Urinary bladder (tissue), 4 donors: ENCODE data around the gene HKDC1. TPM values are rescaled to one million over a fixed set of nuclear protein-coding genes. Genes with fewer than 3 reads are reported as not detected.
A peak's percentile ranks its signal among the peaks of the same experiment; 100 is the strongest.
"Not testable (repeated sequence)": the region's sequence is repeated elsewhere in the genome, so short reads cannot be mapped to it uniquely, and the experiment has no call there.

Experiments
- DNase-seq: peaks from one replicate; pipeline ENCODE4 v3.0.0-alpha.2; 2015; ENCODE audit errors: extremely low spot score
- H3K27ac ChIP-seq: one replicate; pipeline ENCODE4 v1.5.1; 2013; ENCODE audit warnings: low read depth, mild to moderate bottlenecking, moderate library complexity
- H3K36me3 ChIP-seq: one replicate; pipeline ENCODE4 v1.6.1; 2013; ENCODE audit warnings: mild to moderate bottlenecking, moderate library complexity; ENCODE audit not compliant: insufficient read depth
- H3K4me1 ChIP-seq: one replicate; pipeline ENCODE4 v1.6.1; 2013; ENCODE audit warnings: mild to moderate bottlenecking, moderate library complexity; ENCODE audit not compliant: insufficient read depth
- H3K4me3 ChIP-seq: one replicate; pipeline ENCODE4 v1.5.1; 2013; ENCODE audit warnings: low read depth, low read length
- WGBS: extraction: QIAGEN DNeasy Blood & Tissue Kit; methylation state at CpG from one replicate; pipeline ENCODE4 v1.1.7; 2013; 5-methylcytosine and 5-hydroxymethylcytosine counted together
- polyA plus RNA-seq: library from polyadenylated mRNA; stranded (reverse); fragments of 200-250 nt; gene quantifications from one replicate; pipeline ENCODE4 v1.2.3, GENCODE V29; 2013
- total RNA-seq: library from RNA; depleted of rRNA; stranded (reverse); fragments of >200 nt; gene quantifications from one replicate; pipeline ENCODE4 v1.2.3, GENCODE V29; 2014
- donor health status: healthy with polysubstance abuse.
- donor health status: healthy.

The HKDC1 gene, protein sequence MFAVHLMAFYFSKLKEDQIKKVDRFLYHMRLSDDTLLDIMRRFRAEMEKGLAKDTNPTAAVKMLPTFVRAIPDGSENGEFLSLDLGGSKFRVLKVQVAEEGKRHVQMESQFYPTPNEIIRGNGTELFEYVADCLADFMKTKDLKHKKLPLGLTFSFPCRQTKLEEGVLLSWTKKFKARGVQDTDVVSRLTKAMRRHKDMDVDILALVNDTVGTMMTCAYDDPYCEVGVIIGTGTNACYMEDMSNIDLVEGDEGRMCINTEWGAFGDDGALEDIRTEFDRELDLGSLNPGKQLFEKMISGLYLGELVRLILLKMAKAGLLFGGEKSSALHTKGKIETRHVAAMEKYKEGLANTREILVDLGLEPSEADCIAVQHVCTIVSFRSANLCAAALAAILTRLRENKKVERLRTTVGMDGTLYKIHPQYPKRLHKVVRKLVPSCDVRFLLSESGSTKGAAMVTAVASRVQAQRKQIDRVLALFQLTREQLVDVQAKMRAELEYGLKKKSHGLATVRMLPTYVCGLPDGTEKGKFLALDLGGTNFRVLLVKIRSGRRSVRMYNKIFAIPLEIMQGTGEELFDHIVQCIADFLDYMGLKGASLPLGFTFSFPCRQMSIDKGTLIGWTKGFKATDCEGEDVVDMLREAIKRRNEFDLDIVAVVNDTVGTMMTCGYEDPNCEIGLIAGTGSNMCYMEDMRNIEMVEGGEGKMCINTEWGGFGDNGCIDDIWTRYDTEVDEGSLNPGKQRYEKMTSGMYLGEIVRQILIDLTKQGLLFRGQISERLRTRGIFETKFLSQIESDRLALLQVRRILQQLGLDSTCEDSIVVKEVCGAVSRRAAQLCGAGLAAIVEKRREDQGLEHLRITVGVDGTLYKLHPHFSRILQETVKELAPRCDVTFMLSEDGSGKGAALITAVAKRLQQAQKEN
- not detected for total RNA-seq
- 0.28 TPM for polyA plus RNA-seq

DNA sequence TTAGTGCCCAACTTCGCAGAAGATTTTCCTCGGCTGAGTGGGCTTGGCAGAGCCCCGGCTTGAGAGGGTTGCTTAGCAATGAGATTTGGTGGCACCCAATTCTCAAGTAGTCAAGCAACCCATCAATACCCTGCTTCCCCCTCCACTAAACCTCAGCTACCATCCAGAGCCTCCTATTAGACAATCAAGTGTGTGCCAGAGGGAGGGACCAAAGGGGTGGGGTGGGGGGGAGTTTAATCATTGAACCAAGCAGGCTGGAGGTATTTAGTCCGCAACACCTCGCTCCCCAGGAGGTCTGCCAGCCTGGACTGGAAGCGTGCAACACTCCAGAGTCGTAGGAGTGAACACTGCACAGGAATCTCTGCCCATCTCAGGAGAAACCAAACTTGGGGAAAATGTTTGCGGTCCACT is at the start of gene HKDC1:
Gene HKDC1, plus strand, starts transcription at position 292 of the 411 bp plus-strand sequence. Its CDS starts 104 bp downstream, at position 396.
- H3K4me1 ChIP-seq = no peaks in the 10 kb centered on the region
- H3K36me3 ChIP-seq = no peaks in the 10 kb centered on the region
- no peak within 1 kb of the TSS for H3K4me3 ChIP-seq
- no peak within 1 kb of the TSS for H3K27ac ChIP-seq
- WGBS = 79% methylated on average over 8 of the region's 8 CpGs
- no peak for DNase-seq

DNA sequence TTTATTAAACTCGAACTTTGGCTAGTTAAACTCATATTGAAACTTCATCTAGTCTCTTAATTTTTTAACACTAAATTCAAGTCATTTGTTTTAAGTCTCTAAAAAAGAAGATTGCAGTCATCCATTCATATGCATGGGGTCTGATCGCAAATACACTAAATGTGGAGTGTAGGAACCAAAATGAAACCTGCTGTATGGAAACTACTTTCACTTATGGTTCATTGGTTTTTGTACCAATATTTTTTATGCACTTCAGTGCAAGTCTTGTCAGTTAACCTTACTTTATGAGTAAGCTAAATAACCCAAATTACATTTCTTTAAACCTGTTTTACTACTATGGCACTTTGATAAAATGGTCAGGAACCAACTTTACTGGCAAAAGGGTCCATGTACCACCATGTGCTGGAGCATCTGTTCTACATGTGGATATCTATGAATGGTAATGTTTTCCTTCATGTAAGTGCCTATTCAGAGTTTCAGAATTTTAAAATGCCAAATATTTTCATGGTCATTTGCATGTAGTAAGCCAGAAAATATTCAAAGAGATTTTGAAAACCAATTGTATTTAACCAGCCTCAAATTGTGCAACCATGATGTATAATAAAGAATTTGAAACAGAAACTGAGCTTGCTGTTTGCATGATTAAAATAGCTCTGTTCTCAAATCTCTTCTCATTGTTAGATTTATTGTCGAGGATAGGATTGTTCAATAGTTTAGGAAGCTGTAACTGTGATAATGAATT is 47.7 kb upstream of the HKDC1 start:
- Histone ChIP-seq H3K36me3 (peaks cover 2% of the 10 kb centered on the region), H3K27ac (no peak overlapping the region), H3K4me3 (no peak overlapping the region), H3K4me1 (no peaks in the 10 kb centered on the region)
- WGBS = 87% methylated on average over 3 of the region's 3 CpGs
- DNase-seq = no peak

DNA sequence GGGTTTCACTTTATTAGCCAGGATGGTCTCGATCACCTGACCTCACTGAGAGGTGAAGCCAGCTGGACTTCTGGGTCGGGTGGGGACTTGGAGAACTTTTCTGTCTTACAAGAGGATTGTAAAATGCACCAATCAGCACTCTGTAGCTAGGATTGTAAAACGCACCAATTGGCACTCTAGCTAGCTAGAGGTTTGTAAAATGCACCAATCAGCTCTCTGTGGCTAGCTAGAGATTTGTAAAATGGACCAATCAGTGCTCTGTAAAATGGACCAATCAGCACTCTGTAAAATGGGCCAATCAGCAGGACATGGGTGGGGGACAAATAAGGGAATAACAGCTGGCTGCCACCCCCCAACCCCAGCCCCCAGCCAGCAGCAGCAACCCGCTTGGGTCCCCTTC is 44.8 kb upstream of the HKDC1 start:
- not testable (repeated sequence) for H3K4me3 ChIP-seq, DNase-seq, H3K36me3 ChIP-seq, H3K27ac ChIP-seq, H3K4me1 ChIP-seq
- WGBS = 70% methylated on average over 4 of the region's 4 CpGs

DNA sequence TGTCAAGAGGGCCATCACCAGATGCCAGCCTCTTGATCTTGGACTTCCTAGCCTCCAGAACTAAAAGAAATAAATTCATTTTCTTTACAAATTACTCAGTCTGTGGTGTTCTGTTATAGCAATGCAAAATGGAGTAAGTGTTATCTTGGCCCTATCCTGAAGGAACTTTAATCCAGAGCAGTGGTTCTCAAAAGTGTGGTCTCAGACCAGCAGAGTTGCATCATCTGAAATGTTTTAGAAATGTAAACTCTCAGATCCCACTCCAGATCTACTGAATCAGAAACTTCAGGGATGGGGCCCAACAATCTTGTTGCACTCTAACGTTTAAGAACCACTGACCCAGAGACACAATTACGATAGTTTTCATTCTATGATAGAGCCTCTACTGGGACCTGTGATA is 43.3 kb upstream of the HKDC1 start:
- 83% methylated on average over 2 of the region's 2 CpGs for WGBS
- Histone ChIP-seq H3K4me1 (no peaks in the 10 kb centered on the region), H3K27ac (no peak overlapping the region), H3K4me3 (no peak overlapping the region), H3K36me3 (no peaks in the 10 kb centered on the region)
- no peak for DNase-seq

DNA sequence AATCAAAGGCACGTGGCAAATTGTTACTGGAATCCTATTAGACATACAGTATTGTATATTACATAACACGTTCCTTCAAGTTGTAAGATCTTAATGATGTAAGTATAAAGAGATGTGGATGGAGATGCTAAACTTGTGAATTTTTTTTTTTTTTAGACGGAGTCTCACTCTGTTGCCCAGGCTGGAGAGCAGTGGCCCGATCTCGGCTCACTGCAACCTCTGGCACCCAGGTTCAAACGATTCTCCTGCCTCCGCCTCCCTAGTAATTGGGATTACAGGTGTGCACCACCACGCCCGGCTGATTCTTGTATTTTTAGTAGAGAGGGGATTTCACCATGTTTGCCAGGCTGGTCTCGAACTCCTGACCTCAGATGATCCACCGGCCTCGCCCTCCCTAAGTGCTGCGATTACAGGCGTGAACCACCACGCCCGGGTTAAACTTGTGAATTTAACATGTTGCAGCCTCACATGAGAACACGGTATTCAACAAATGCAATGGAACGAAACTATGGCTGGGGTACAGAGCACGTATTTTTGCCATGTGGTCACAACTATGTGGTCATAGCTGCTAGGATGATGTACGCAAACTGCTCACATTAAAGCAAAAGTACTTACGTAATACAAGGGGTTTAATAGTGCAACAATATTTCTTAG is 40.9 kb upstream of the HKDC1 start:
- peak overlapping the region; percentile 97 for H3K4me3 ChIP-seq
- WGBS = 36% methylated on average over 21 of the region's 21 CpGs
- no peaks in the 10 kb centered on the region for H3K4me1 ChIP-seq
- no peak for DNase-seq
- no peaks in the 10 kb centered on the region for H3K36me3 ChIP-seq
- no peak overlapping the region for H3K27ac ChIP-seq

DNA sequence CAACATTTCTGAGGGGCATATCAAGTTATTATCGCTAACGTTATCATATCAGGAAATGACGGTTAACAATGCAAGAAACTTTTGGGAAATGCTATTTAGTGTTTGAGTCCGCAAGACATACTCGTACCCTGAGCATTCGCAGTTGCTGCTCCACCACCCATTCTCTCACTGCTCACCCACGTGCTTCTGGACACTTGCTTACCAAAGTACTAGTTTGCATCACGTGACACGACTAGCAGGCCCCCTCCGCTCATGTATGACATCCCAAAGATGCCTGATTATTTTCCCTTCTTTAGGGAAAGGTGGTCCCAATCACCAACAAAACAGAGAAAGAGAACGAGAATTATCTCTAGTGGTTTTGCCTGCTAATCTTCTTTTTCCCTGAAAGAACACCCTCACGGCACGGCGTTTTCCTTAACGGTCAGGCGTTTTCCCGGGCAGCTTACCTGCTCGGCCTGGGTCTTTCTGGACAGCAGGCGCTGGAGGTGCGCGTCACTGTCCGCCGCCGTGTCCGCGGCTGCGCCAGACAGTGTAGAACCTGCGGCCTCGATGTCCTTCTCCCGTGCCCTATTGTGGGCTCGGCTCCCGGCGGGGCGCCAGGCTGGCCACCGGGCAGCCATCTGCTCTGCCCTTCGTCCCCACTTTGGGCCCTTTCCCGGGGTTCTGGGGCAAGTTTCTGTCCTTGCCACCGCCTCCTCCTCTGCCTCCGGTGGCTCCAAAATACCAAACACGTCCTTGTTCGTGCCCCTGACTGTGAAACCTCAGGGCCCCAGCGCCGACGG is 40.2 kb upstream of the HKDC1 start, which contains the start of gene SUPV3L1:
Gene SUPV3L1, plus strand, starts transcription at position 492 of the 782 bp plus-strand sequence. Its CDS starts 58 bp downstream, at position 550.
- H3K4me1 ChIP-seq = no peaks in the 10 kb centered on the region
- peak; percentile 96 for DNase-seq
- peak within 1 kb of the TSS; percentile 74 for H3K27ac ChIP-seq
- H3K36me3 ChIP-seq = no peaks in the 10 kb centered on the region
- under 1% methylated on average over 44 of the region's 44 CpGs for WGBS
- peak within 1 kb of the TSS; percentile 97 for H3K4me3 ChIP-seq

DNA sequence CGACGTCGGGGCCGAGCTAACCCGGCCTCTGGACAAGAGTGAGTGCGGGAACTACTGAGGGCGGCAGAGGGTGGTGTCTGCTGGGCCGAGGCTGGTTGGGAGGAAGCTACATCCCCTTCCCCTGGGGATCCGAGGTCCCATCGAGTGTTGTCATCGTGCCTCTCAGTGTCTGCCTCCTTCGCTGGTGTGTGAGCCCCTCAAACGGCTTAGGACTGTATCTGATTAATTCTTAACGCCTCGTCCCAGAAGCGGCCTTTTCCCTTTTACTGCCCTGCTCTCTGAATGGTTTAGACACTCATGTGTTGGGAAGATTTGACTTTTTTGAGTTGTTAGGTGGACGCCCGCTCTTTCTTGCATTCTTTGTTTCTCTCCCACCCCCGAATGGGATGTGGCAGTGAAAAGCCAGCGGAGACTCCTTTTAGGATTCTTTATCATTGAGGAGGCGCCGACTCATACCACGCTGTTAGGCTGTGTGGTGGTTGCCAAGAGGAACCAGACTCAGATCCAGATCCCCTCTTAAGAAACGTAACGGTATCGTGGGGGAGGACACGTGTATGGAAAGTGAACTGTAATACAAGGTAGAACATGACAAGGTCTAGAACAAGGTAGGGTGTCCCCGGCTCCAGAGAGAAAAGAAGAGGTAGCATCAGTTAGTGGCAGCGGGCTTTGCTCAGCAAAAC is 39.5 kb upstream of the HKDC1 start:
- H3K36me3 ChIP-seq = no peaks in the 10 kb centered on the region
- no peaks in the 10 kb centered on the region for H3K4me1 ChIP-seq
- H3K4me3 ChIP-seq = peak overlapping the region; percentile 97
- 4% methylated on average over 29 of the region's 29 CpGs for WGBS
- DNase-seq = no peak
- H3K27ac ChIP-seq = peak overlapping the region; percentile 74

DNA sequence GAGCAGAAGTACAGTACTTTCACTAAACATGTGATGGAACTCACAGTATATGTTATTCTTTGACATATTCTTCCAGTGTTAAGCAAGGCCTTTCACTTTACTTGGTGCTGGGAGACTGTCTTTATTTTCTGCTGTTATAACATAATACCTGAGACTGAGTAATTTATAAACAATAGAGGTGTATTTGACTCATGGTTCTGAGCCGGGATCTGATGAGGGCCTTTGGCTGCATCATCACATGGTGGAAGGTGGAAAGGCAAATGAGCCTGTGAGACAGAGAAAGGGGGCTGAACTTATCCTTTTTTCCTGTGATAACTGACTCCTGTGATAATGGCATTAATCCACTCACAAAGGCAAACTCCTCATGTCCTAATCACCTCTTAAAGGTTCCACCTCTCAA is 38.7 kb upstream of the HKDC1 start:
- no peaks in the 10 kb centered on the region for H3K36me3 ChIP-seq
- H3K4me3 ChIP-seq = no peak overlapping the region
- no peak overlapping the region for H3K27ac ChIP-seq
- no peak for DNase-seq
- WGBS = 83% methylated on average over 1 of the region's 1 CpG
- H3K4me1 ChIP-seq = no peaks in the 10 kb centered on the region

DNA sequence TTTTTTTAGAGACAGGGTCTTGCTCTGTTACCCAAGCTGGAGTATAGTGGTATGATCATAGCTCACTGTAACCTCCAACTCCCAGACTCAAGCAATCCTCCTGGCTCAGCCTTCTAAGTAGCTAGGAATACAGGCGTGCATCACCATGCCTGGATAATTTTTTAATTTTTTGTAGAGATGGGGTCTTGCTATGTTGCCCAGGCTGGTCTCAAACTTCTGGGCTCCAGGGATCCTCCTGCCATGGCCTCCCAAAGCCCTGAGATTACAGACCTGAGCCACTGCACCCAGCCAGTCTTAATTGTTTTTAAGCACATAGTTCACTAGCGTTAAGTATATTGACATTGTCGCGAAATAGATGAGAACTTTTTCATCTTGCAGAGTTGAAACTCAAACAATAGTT is 38.1 kb upstream of the HKDC1 start:
- WGBS = 91% methylated on average over 4 of the region's 4 CpGs
- Histone ChIP-seq H3K4me3 (no peak overlapping the region), H3K36me3 (no peaks in the 10 kb centered on the region), H3K27ac (no peak overlapping the region), H3K4me1 (no peaks in the 10 kb centered on the region)
- DNase-seq = no peak

DNA sequence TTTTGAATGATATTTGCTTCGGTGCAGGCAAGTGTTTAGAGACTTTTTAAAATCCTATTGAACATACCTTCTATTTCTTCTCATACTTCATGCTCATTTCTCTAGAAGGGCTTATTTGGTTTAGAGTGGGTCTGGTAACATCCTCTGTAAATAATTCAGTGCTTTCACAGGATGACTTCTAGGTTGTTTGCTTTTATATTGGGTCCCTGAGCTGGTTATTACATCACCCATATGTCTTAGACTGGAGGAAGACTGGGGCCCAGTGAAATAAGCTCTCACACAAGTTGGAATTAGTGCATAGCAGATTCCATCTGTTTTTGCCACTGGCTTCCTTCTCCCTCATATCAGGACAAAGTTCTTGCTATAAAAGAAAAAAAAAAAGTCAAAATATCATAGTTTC is 33.6 kb upstream of the HKDC1 start:
- WGBS = 96% methylated on average over 1 of the region's 1 CpG
- H3K4me1 ChIP-seq = no peaks in the 10 kb centered on the region
- peaks cover 4% of the 10 kb centered on the region for H3K36me3 ChIP-seq
- H3K4me3 ChIP-seq = no peak overlapping the region
- no peak for DNase-seq
- H3K27ac ChIP-seq = no peak overlapping the region

DNA sequence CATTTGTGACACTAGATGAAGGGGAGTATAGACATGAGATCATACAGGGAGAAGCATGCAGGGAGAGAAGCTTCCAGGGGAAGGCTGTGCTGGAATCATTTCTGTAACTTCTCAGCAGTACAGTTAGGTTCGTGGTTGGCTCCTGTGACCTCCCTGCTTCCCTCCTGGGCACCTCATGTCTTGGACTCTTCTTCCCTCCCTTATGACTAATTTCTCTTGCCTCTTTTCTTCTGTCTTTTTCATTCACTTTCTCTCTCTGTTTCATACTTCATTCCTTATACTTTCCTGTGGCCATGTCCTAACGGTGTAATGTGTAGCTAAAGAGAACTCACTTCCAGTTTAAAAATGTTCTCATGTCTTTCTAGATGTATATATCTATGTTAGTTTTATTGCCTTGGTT is 19.1 kb upstream of the HKDC1 start:
- 86% methylated on average over 2 of the region's 2 CpGs for WGBS
- DNase-seq = no peak
- Histone ChIP-seq H3K4me3 (no peak overlapping the region), H3K36me3 (peaks cover 6% of the 10 kb centered on the region), H3K27ac (no peak overlapping the region), H3K4me1 (no peaks in the 10 kb centered on the region)

DNA sequence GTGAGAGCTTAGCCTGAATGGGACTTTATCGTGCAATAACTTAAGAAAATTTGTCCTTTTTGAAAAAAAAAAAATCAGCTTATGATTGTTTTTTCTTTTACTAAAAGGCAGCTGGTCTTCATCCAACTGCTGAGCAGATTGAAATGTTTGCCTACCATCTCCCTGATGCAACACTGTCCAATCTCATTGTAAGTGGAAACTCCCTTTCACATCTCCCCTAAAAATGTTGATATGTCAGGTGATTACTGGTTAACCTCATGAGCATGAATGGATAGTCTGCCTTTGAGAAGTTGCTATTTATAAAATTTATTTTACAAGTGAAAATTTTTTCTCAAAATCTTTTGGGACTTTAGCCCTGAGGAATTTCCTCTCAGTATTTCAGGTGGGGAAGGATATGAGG is 17.8 kb upstream of the HKDC1 start:
- H3K36me3 ChIP-seq = peaks cover 5% of the 10 kb centered on the region
- no peaks in the 10 kb centered on the region for H3K4me1 ChIP-seq
- no peak for DNase-seq
- no peak overlapping the region for H3K4me3 ChIP-seq
- H3K27ac ChIP-seq = no peak overlapping the region
- WGBS = 76% methylated on average over 1 of the region's 1 CpG
